ENCODE measurements around the gene TCEAL5.
"Not testable (repeated sequence)": the region's sequence is repeated elsewhere in the genome, so short reads cannot be mapped to it uniquely, and the experiment has no call there.

TCEAL5 gene, protein sequence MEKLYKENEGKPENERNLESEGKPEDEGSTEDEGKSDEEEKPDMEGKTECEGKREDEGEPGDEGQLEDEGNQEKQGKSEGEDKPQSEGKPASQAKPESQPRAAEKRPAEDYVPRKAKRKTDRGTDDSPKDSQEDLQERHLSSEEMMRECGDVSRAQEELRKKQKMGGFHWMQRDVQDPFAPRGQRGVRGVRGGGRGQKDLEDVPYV

DNA sequence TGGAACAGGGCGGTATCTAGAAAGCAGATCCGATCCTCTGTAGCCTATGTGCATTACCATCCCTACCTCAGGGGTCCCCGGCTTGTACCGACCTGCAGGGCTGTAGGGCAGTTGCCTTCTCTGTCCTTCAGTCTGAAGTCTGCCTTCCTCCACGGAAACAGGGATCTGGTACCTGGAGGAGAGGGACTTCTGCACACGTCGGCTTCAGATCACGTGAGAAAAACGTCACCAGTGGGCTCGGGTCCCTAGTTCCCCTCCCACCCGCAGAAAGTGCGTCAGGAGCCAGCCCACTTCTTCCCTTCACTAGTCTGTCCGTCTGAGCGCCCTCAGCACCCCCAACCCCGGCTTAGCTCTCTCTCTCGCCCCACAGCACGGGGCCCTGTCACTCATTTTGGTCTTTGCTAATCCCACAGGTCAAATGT, at the start of gene TCEAL5:
TSS of gene TCEAL5 (minus strand) at position 170 of the 422 bp plus-strand sequence. CDS start 2,187 bp downstream, outside the sequence.
- TF ChIP-seq, protein P1, sequence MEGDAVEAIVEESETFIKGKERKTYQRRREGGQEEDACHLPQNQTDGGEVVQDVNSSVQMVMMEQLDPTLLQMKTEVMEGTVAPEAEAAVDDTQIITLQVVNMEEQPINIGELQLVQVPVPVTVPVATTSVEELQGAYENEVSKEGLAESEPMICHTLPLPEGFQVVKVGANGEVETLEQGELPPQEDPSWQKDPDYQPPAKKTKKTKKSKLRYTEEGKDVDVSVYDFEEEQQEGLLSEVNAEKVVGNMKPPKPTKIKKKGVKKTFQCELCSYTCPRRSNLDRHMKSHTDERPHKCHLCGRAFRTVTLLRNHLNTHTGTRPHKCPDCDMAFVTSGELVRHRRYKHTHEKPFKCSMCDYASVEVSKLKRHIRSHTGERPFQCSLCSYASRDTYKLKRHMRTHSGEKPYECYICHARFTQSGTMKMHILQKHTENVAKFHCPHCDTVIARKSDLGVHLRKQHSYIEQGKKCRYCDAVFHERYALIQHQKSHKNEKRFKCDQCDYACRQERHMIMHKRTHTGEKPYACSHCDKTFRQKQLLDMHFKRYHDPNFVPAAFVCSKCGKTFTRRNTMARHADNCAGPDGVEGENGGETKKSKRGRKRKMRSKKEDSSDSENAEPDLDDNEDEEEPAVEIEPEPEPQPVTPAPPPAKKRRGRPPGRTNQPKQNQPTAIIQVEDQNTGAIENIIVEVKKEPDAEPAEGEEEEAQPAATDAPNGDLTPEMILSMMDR (IDR thresholded peaks at IDR 0.05; ENCODE audit: low read depth, low read length, missing control alignments) = no peak
- DNase-seq (ENCODE audit: low read depth) = no peak
- in situ Hi-C loops (cut with HindIII; ENCODE audit: low sequenced_read_pairs) = no loop called here
- H3K4me3 ChIP-seq (ENCODE audit: low read depth, low read length) = peak within 1 kb of the TSS; percentile 17

DNA sequence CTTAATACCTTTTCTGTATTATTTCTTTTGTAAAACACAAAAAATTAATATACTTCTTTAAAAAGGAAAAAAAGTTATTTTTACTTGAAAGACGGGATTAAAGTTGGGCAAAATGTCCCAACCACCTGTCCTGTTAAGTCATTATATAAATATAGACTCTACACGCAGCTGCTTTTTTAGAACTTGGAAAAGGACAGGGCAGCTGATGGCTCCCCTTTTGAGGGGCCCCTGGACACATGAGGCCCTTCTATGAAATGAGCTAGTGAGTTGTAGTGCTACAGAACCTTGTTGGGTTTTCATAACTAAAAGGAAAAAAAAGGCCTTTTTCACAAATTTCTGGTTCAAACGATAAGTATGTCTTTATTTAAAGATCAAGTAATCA, 34.8 kb upstream of the TCEAL5 start:
- TF ChIP-seq, protein P1 (IDR thresholded peaks at IDR 0.05; ENCODE audit: low read depth, low read length, missing control alignments) = no peak
- DNase-seq (ENCODE audit: low read depth) = no peak
- in situ Hi-C loops (cut with HindIII; ENCODE audit: low sequenced_read_pairs) = no loop called here
- peak overlapping the region; percentile 53 for H3K4me3 ChIP-seq (ENCODE audit: low read depth, low read length)

DNA sequence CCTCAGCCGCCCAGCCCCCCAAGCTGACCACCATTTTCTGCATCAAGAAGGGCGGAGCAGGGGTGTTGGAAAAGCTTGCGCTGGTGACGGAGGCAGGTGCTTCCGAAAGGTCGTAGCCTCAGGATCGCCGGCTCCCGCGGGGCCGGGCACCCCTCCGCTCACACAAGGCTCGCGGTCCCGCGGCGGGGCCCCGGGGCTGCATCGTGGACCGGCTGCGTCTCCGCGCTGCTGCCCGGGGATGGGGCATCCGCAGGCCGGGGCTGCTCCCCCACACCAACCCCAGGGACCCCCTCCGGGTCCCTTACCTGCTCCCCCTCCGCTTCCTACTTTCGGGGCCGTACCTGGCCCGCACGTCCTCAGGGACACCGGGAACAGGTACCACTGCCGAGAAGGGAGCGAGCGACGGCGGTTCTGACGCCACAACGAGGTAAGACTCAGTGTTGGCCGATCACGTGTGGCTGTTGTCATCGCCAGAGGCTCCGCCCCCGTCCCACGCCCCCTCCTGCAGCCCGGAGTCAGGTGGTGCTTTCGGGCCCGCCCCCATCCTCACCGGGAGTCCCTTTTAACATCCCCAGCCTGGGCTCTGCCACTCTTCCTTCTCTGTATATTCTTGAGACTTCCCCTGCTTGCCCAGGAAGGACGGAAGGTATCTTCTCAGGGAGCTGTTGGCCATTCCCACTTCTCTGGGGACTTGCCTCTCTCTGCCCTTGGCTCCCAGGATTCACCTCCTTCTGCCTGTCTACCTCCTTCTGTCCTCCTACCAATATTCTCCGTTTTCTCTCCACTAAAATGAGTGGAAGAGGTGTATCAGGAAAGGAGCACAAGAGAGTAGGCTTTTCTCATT, 34.2 kb upstream of the TCEAL5 start, which contains the start of gene BEX2:
TSS of gene BEX2 (minus strand) at position 436 of the 844 bp plus-strand sequence. CDS start 1,014 bp downstream, outside the sequence.
- TF ChIP-seq, protein P1 (IDR thresholded peaks at IDR 0.05; ENCODE audit: low read depth, low read length, missing control alignments) = no peak
- in situ Hi-C loops (cut with HindIII; ENCODE audit: low sequenced_read_pairs) = no loop called here
- DNase-seq (ENCODE audit: low read depth) = peak; percentile 13
- H3K4me3 ChIP-seq (ENCODE audit: low read depth, low read length) = peak within 1 kb of the TSS; percentile 53

DNA sequence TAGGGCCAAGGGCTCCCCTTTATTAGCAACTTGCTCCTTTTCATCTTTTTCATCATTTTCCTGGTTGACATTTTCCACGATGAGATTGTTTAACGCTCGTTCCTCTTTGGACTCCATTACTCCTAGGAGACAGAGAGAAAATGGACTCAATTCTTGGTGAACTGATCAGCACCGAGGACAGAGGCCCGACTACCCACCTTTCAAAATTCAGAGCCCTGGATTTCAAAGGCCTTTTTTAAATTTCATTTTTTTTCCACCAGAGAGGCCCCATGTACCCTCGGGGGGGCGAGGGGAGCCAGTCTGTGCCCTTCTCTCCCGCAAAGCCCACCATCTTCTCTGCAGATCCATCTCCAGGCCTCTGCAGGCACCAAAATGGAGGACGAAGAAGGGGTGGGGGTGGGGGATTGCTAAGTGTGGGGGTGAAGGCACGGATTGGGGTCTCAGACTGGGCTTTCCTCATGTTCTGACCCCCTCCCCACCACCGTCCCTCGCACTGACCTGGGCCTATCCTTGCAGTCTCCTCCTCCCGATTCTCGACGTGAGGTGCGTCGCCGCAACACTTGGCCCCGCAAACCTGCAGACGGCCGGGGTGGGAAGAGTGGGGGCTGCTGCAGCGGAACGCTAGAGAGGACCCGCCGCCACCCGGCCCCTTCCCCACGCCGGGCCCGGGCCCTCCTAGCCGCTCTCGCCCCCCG, 33.5 kb upstream of the TCEAL5 start:
- TF ChIP-seq, protein P1 (IDR thresholded peaks at IDR 0.05; ENCODE audit: low read depth, low read length, missing control alignments) = no peak
- in situ Hi-C loops (cut with HindIII; ENCODE audit: low sequenced_read_pairs) = no loop called here
- DNase-seq (ENCODE audit: low read depth) = no peak
- H3K4me3 ChIP-seq (ENCODE audit: low read depth, low read length) = peak overlapping the region; percentile 53

DNA sequence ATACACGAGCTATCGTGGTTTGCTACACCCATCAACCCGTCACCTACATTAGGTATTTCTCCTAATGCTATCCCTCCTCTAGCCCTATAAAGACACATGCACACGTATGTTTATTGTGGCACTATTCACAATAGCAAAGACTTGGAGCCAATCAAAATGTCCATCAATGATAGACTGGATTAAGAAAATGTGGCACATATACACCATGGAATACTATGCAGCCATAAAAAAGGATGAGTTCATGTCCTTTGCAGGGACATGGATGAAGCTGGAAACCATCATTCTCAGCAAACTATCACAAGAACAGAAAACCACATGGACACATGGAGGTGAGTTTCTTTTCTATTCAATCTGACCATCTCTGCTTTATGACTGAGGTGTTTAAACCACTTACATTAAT, 29.1 kb upstream of the TCEAL5 start:
- in situ Hi-C loops (cut with HindIII; ENCODE audit: low sequenced_read_pairs); DNase-seq (ENCODE audit: low read depth); H3K4me3 ChIP-seq (ENCODE audit: low read depth, low read length): not testable (repeated sequence)

DNA sequence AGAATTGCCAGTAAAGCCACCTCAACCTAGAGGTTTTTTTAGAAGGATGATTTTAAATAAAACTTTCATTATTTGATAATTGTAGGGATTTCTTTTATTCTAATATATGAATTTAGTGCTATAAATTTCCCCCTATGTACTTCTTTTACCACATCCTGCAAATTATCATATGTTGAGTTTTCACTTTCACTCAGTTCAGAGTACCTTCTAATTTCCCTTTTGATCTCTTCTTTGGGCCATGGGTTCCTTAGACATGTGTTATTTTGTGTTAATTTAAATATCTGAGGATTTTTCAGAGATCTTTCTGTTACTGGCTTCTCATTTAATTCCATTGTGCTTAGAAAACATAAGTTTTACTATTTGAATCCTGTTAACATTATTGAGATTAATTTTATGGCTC, 28.2 kb upstream of the TCEAL5 start:
- TF ChIP-seq, protein P1 (IDR thresholded peaks at IDR 0.05; ENCODE audit: low read depth, low read length, missing control alignments) = no peak
- no peak for DNase-seq (ENCODE audit: low read depth)
- in situ Hi-C loops (cut with HindIII; ENCODE audit: low sequenced_read_pairs) = no loop called here
- H3K4me3 ChIP-seq (ENCODE audit: low read depth, low read length) = no peak overlapping the region

Data from astrocyte of the cerebellum (primary cell).